ENCODE data around the gene LRRC8B.

Gene LRRC8B

DNA sequence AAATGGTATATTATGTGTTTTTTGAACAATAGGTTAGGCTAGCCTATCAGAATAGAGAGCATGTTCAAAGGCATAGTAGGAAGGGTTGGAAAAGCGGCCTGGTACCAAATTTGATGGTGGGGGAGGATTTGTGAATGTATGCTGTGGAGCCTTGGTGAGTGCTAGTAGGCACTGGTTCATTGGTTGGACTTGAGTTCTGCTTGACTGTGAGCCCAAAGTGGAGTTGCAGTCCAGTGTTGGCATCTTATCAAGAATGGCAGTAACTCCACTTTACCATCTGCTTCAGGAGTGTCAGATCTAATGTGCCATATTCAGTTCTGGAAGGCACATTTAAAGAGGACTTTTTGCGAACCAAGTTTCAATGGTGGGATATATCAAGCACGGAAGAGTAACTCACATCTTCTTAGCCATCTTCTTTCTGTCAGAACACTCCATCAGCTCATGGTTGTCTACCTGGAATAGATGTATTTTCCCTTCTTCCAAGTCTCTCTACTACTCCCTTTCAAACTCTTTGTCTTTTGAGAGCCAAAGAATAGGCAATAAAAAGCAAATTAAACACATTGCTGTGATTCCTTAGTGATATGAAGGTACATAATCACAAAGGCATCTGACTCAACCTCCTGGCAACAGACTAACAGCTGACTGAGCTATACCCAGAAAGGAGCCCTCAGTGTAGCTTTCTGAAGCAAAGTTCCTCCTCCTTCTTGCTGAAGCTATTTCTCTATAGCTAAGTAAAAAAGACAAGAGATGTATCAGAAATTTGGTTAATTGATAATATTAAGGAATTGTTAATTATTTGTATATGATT lies 21.7 kb downstream of the LRRC8B start:
- peaks cover 4% of the 10 kb centered on the region for H4K20me1 ChIP-seq (ENCODE audit: insufficient read depth, low read length, poor library complexity, severe bottlenecking)
- H3K9me2 ChIP-seq (replicated peaks; ENCODE audit: low read depth, low read length): no peaks in the 10 kb centered on the region
- peaks cover 10% of the 10 kb centered on the region; the same call in 1 of the 2 replicates for H3K36me3 ChIP-seq (ENCODE audit: insufficient read depth, low read length)
- peaks cover 62% of the 10 kb centered on the region for H3K79me2 ChIP-seq (ENCODE audit: insufficient read depth, low read length)
- H3K9me3 ChIP-seq (ENCODE audit: insufficient read depth, low read depth, low read length): no peaks in the 10 kb centered on the region
- TF ChIP-seq CTCF (conservative IDR thresholded peaks at IDR 0.05; ENCODE audit: low read length) (no peak), EZH2phosphoT487 (IDR thresholded peaks at IDR 0.05; ENCODE audit: borderline replicate concordance) (no peak)
- H3K4me3 ChIP-seq (ENCODE audit: low read length, poor library complexity, severe bottlenecking): no peak overlapping the region
- H3K27me3 ChIP-seq (ENCODE audit: insufficient read depth, low read length, poor library complexity, severe bottlenecking): no peaks in the 10 kb centered on the region
- no peak overlapping the region for H3K4me2 ChIP-seq (ENCODE audit: low read depth, low read length, poor library complexity, severe bottlenecking)
- H3F3A ChIP-seq (ENCODE audit: low read depth): no peaks in the 10 kb centered on the region
- H3K4me1 ChIP-seq (ENCODE audit: insufficient read depth, low read length, poor library complexity, severe bottlenecking): no peaks in the 10 kb centered on the region
- no peak overlapping the region for H2AFZ ChIP-seq (ENCODE audit: low read length)
- no peak overlapping the region for H3K9ac ChIP-seq (ENCODE audit: low read depth, low read length, poor library complexity, severe bottlenecking)

DNA sequence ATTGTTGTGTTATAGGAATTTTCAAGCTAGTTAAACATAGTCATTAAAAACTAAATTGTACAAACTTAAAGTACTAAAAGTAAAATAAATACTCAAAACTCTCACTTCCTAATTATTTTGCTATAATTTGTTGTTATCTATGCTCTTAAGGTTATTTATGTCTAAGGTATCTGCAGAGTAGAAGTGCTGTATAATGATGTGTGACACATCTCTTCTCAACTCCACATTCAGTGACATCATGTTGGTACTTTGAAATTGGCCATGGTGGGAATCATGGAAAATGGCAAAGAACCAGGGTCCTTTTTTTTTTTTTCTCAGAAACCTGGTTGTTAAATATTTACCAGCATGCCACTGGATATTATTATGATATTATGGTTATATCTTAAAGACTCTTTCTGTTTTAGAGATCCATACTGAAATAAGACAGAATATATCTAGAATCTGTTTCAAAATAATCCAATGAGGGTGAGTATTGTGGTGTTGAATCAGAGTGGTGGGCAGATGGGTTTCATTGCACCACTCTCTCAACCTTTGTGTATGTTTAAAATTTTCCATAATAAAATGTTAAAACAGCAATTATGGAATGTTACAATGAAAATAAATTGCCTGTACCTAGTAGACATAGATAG lies 22.4 kb downstream of the LRRC8B start:
- H3K9ac ChIP-seq (ENCODE audit: low read depth, low read length, poor library complexity, severe bottlenecking): no peak overlapping the region
- H3K4me3 ChIP-seq (ENCODE audit: low read length, poor library complexity, severe bottlenecking): no peak overlapping the region
- H3K4me2 ChIP-seq (ENCODE audit: low read depth, low read length, poor library complexity, severe bottlenecking): no peak overlapping the region
- H3K9me2 ChIP-seq (replicated peaks; ENCODE audit: low read depth, low read length): no peaks in the 10 kb centered on the region
- no peaks in the 10 kb centered on the region for H3K27me3 ChIP-seq (ENCODE audit: insufficient read depth, low read length, poor library complexity, severe bottlenecking)
- H3K36me3 ChIP-seq (ENCODE audit: insufficient read depth, low read length): peaks cover 10% of the 10 kb centered on the region; the same call in 1 of the 2 replicates
- no peaks in the 10 kb centered on the region for H3F3A ChIP-seq (ENCODE audit: low read depth)
- no peak for TF ChIP-seq EZH2phosphoT487 (IDR thresholded peaks at IDR 0.05; ENCODE audit: borderline replicate concordance)
- no peak for TF ChIP-seq CTCF (conservative IDR thresholded peaks at IDR 0.05; ENCODE audit: low read length)
- no peaks in the 10 kb centered on the region for H3K4me1 ChIP-seq (ENCODE audit: insufficient read depth, low read length, poor library complexity, severe bottlenecking)
- no peak overlapping the region for H2AFZ ChIP-seq (ENCODE audit: low read length)
- H3K9me3 ChIP-seq (ENCODE audit: insufficient read depth, low read depth, low read length): no peaks in the 10 kb centered on the region
- peaks cover 60% of the 10 kb centered on the region for H3K79me2 ChIP-seq (ENCODE audit: insufficient read depth, low read length)
- peaks cover 4% of the 10 kb centered on the region for H4K20me1 ChIP-seq (ENCODE audit: insufficient read depth, low read length, poor library complexity, severe bottlenecking)

GRCh38 chr1:89547563-89548116 lies 23.0 kb downstream of the LRRC8B start:
- no peak overlapping the region for H3K4me2 ChIP-seq (ENCODE audit: low read depth, low read length, poor library complexity, severe bottlenecking)
- no peaks in the 10 kb centered on the region for H3K27me3 ChIP-seq (ENCODE audit: insufficient read depth, low read length, poor library complexity, severe bottlenecking)
- H3K9ac ChIP-seq (ENCODE audit: low read depth, low read length, poor library complexity, severe bottlenecking): no peak overlapping the region
- H3K36me3 ChIP-seq (ENCODE audit: insufficient read depth, low read length): peaks cover 10% of the 10 kb centered on the region; the same call in 1 of the 2 replicates
- peaks cover 60% of the 10 kb centered on the region for H3K79me2 ChIP-seq (ENCODE audit: insufficient read depth, low read length)
- H3K4me1 ChIP-seq (ENCODE audit: insufficient read depth, low read length, poor library complexity, severe bottlenecking): peaks cover 5% of the 10 kb centered on the region
- H2AFZ ChIP-seq (ENCODE audit: low read length): no peak overlapping the region
- no peaks in the 10 kb centered on the region for H3F3A ChIP-seq (ENCODE audit: low read depth)
- no peaks in the 10 kb centered on the region for H3K9me3 ChIP-seq (ENCODE audit: insufficient read depth, low read depth, low read length)
- H4K20me1 ChIP-seq (ENCODE audit: insufficient read depth, low read length, poor library complexity, severe bottlenecking): no peaks in the 10 kb centered on the region
- H3K9me2 ChIP-seq (replicated peaks; ENCODE audit: low read depth, low read length): no peaks in the 10 kb centered on the region
- no peak overlapping the region for H3K4me3 ChIP-seq (ENCODE audit: low read length, poor library complexity, severe bottlenecking)
- TF ChIP-seq CTCF (conservative IDR thresholded peaks at IDR 0.05; ENCODE audit: low read length) (no peak), EZH2phosphoT487 (IDR thresholded peaks at IDR 0.05; ENCODE audit: borderline replicate concordance) (no peak)

All from Loucy (cell line).